ENCODE measurements around the gene UQCC2. TPM values are rescaled to one million over a fixed set of nuclear protein-coding genes. Genes with fewer than 3 reads are reported as not detected.

Gene UQCC2
- total and polyA plus RNA-seq, 4 donors, result 6.8 to 75.9 (median 22.4) TPM

- TF ChIP-seq HNF4G (IDR thresholded peaks at IDR 0.05) (no peak), REST (IDR thresholded peaks at IDR 0.05) (no peak), HNF4A (conservative IDR thresholded peaks at IDR 0.05) (no peak), GABPA (IDR thresholded peaks at IDR 0.05 in 1 of 2, conservative IDR thresholded peaks at IDR 0.05 in 1 of 2) (no peak), MAX (IDR thresholded peaks at IDR 0.05) (no peak), RAD21 (IDR thresholded peaks at IDR 0.05) (no peak), EGR1 (IDR thresholded peaks at IDR 0.05; ENCODE audit: low read depth in 2 of 2) (no peak), TAF1 (conservative IDR thresholded peaks at IDR 0.05) (no peak), ATF3 (IDR thresholded peaks at IDR 0.05) (no peak), CTCF (IDR thresholded peaks at IDR 0.05; ENCODE audit: low read depth, low read length, missing input control) (no peak), JUND (IDR thresholded peaks at IDR 0.05) (no peak)
- no peak overlapping the region for H3K4me3 ChIP-seq (ENCODE audit: low read depth in 1 of 3, low read length in 3 of 3)
- peaks cover 0 to 10% (median 0%) of the 10 kb centered on the region in 4 donors for H3K4me1 ChIP-seq (ENCODE audit: control insufficient read depth in 4 of 4, insufficient read depth in 4 of 4, low read length in 3 of 4)
- peaks cover 0 to 15% (median 5%) of the 10 kb centered on the region in 4 donors for H3K36me3 ChIP-seq (ENCODE audit: control insufficient read depth in 4 of 4, insufficient read depth in 3 of 4, low read depth in 1 of 4, low read length in 3 of 4)
- WGBS, result 80% methylated on average over 5 of the region's 5 CpGs
- H3K9me3 ChIP-seq (ENCODE audit: control insufficient read depth in 4 of 4, low read length in 3 of 4), result no peaks in the 10 kb centered on the region
- H3K27me3 ChIP-seq (ENCODE audit: control insufficient read depth in 4 of 4, insufficient read depth in 4 of 4, low read length in 3 of 4), result no peaks in the 10 kb centered on the region
- DNase-seq (ENCODE audit: low spot score), result no peak
- no peak overlapping the region for H3K27ac ChIP-seq (ENCODE audit: low read depth in 1 of 2, low read length in 2 of 2)
- H3K9ac ChIP-seq (ENCODE audit: low read depth in 1 of 2, low read length in 2 of 2), result no peak overlapping the region
Observed at GRCh38 chr6:33699739-33700138, 11.8 kb downstream of the UQCC2 start.

- Histone ChIP-seq H3K36me3 (ENCODE audit: control insufficient read depth in 4 of 4, insufficient read depth in 3 of 4, low read depth in 1 of 4, low read length in 3 of 4) (peaks cover 0 to 15% (median 5%) of the 10 kb centered on the region in 4 donors), H3K4me1 (ENCODE audit: control insufficient read depth in 4 of 4, insufficient read depth in 4 of 4, low read length in 3 of 4) (peaks cover 0 to 10% (median 0%) of the 10 kb centered on the region in 4 donors), H3K27ac (ENCODE audit: low read depth in 1 of 2, low read length in 2 of 2) (no peak overlapping the region), H3K27me3 (ENCODE audit: control insufficient read depth in 4 of 4, insufficient read depth in 4 of 4, low read length in 3 of 4) (no peaks in the 10 kb centered on the region), H3K9me3 (ENCODE audit: control insufficient read depth in 4 of 4, low read length in 3 of 4) (no peaks in the 10 kb centered on the region), H3K4me3 (ENCODE audit: low read depth in 1 of 3, low read length in 3 of 3) (no peak overlapping the region), H3K9ac (ENCODE audit: low read depth in 1 of 2, low read length in 2 of 2) (no peak overlapping the region)
- no peak for DNase-seq (ENCODE audit: low spot score)
- WGBS, result 78% methylated on average over 8 of the region's 8 CpGs
- no peak for TF ChIP-seq SP1 (IDR thresholded peaks at IDR 0.05)
- TF ChIP-seq REST (IDR thresholded peaks at IDR 0.05), result no peak
- TF ChIP-seq FOXA2 (IDR thresholded peaks at IDR 0.05), result no peak
- no peak for TF ChIP-seq GABPA (IDR thresholded peaks at IDR 0.05 in 1 of 2, conservative IDR thresholded peaks at IDR 0.05 in 1 of 2)
- TF ChIP-seq RXRA (IDR thresholded peaks at IDR 0.05), result peak; percentile 34 to 69
- peak; percentile 20 for TF ChIP-seq NR2F2 (IDR thresholded peaks at IDR 0.05)
- no peak for TF ChIP-seq EGR1 (IDR thresholded peaks at IDR 0.05; ENCODE audit: low read depth in 2 of 2)
Observed at GRCh38 chr6:33699131-33699530, 12.4 kb downstream of the UQCC2 start.

Measured in liver (tissue), 9 donors.